T-helper 22 cell (primary cell): ENCODE measurements around the gene ZEB1.

ENCODE experiments used
- DNase-seq: peaks from one replicate; pipeline ENCODE4 v3.0.0-alpha.2; 2020; ENCODE audit warnings: low read depth

The ZEB1 gene

DNA sequence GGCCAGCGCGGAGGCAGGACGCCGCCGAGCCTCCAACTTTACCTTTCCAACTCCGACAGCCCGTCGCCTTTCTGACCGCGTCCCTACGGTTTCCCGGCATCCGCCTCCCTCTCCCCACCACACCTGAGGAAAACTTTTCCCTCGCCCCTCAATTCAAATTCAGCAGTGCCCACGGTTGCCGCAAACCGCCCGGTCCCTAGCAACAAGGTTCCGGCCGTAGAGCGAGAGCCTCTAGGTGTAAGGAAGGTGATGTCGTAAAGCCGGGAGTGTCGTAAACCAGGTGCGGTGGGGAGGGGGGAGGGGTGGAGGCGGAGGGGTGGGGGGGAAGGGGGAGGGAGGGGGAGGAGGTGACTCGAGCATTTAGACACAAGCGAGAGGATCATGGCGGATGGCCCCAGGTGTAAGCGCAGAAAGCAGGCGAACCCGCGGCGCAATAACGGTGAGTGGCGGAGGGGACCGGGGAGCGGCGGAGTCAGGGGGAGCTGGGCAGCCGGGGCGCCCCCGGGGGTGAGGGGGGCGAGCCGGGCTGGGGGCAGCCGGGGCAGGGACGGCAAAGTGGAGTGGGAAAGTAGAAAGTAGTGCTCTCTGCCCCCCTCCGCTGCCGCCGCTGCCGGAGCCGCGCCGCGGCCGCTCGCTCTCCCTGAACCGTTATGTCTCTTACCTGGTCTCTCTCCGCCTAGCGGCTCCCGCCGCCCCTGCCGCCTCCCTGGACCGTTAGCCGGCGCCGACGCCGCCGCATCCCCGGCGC, at the start of gene ZEB1:
Gene ZEB1, plus strand, starts transcription at position 363 of the 748 bp plus-strand sequence. Its CDS starts 19 bp downstream, at position 382.
- DNase-seq = peak; percentile 91

DNA sequence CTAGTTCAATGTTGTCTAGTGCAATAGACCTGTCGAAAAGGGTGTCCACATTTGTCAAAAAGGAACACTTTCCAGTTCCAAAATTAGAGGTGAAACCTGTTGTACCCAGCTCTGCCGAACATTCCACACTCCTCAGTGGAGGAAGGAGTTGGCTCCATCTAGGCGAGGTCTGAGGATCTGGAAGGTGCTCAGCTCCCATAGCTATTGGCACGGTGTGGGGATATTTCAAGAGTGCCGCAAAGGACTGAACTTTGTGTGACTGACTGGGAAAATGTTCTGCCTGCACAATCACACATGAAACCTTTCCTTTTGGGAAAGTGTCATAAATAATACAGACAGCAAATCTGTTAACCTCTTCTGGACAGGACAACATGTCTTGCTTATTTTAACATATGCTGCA, 48.1 kb upstream of the ZEB1 start:
- no peak for DNase-seq

DNA sequence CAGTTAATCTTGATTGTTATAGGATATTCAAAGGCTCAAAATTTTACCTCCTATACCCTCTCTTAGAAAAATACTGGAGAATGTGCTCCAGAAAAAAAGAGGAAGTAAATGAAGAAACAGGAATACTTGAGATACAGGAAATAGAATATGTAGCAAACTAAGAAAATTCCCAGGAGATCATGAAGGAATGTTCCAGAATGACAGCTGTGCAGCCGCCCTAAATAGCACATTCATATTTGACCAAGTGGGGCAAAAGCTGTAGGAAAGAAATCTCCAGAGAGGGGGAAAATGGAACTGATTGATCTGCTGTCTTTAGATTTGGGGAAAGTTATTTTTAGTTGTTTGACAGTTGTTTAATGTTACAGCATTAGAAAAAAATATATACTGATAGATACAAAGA, 46.2 kb upstream of the ZEB1 start:
- DNase-seq = no peak

DNA sequence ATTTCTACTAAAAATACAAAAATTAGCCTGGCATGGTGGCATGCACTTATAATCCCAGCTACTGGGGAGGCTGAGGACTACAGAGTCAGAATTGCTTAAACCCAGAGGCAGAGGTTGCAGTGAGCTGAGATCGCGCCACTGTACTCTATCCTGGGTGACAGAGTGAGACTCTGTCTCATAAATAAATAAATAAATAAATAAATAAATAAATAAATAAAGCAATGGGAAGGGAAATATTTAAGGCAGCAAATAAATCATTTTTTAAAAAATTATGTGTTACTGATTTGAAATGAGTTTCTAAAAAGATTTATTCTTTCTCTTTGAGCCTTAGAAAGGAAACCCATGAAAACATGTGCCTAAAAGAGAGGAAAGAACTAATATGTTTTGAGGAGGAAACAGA, 45.2 kb upstream of the ZEB1 start:
- DNase-seq = no peak

DNA sequence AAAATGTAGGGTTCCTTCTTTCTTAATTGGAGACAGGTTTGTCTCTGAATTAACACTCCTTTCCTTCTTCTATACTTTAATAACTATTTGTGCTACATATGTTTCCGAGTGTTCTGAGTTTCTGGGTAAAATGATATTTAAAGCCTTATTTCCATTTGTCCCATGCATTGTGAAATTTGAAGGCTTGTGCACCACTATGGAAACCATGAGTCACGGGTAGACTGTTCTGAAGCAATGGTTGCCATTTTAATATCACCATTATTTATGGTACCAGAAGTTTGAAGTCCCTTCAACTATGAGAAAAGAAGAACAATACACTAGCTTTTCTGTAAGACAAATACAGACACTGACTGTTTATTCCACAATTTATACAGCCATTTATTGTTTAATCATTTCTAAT, 44.7 kb upstream of the ZEB1 start:
- no peak for DNase-seq

DNA sequence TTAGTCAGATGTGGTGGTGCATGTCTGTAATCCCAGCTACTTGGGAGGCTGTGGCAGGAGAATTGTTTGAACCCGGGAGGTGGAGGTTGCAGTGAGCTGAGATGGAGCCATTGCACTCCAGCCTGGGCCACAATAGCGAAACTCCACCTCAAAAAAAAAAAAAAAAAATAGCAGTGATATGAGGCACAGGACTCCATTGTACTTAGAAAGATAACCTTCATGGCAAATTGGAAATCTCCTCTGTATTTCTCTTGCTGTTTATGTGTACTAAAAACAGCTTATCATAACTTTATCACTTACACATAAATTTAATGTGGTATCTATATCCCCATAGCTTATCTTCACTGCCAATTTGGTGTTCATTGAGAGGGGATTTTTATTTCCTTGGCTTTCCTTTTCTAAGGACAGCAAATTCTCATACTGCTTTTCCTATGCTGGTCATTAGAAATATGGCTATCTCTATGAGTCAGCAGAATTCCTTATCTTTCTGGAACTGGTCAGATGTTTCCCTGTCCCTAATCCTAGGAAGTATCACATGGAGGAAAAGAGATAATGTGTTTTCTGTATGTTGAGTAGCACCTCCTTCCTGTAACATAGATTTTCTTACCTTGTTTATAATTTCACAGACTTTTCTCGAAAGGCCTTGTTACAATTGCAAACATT, 40.6 kb upstream of the ZEB1 start:
- DNase-seq = no peak

DNA sequence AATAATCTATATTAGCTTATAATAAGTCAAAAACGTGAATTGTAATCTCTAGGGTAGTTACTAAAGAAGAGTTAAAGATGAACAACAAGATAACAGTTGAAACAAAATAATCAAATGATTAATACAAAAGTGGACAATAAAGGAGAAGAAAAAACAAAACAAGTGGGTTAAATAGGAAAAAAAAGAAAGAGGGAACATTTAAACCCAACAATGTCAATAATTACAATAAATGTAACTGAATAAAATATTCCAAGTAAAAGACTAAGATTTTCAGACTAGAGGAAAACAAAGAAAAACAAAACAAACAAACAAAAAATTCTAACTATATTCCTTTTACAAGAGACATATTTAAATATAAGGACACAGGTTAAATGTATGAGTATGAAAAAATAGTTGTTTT, 38.0 kb upstream of the ZEB1 start:
- no peak for DNase-seq

DNA sequence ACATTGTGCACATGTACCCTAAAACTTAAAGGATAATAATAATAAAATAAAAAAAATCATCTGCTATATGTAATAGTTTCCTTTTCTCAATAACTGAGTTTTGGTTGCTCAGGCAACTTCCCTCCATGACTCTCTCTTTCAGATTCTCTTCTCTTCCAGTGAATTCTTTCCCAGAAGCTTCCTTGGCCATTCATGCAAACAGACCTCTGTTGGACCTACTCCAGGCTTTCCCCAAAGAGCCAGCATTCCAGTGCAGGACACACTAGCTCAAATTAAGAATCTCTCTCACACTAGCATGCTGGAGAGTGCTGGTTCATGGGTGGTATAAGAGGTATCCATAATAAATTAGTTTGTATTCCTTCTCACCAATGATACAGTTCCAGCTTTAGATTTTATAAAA, 31.0 kb upstream of the ZEB1 start:
- DNase-seq = no peak

DNA sequence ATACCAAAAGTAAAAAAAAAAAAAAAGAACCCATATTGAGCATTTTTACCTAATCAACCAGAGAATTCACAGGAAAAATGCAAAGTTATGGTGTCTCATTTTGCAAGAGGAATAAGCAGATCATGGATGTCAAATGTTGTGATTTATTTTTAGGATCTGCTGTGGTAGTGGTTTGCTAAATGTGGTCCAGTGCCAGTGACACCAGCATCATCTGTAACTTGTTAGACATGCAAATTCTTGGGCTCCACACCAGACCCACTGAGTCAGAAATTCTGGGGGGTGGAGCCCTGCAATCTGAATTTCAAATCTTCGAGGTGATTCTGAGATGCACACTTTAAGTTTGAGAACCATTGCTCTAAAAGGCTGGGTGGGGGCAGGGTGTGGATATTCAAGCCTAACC, 30.1 kb upstream of the ZEB1 start:
- DNase-seq = no peak

DNA sequence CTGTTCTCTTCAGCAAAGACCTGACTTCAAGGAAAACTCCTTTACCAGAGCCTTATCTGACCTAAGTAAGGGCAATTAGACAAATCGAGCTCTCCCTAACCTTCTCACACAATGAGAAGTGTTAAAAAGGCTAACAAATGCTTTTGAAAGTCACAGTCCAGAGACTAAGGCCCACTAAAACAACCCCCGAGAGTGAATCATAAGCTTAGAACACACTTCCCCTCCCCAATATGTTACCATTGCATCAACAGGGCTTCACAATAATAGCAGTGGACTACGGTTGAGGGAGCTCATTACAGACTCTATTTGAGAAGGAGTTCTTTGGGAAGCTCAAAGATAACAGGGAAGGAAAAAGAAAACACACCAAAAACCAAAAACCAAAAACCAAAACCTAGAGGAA, 28.6 kb upstream of the ZEB1 start:
- no peak for DNase-seq

DNA sequence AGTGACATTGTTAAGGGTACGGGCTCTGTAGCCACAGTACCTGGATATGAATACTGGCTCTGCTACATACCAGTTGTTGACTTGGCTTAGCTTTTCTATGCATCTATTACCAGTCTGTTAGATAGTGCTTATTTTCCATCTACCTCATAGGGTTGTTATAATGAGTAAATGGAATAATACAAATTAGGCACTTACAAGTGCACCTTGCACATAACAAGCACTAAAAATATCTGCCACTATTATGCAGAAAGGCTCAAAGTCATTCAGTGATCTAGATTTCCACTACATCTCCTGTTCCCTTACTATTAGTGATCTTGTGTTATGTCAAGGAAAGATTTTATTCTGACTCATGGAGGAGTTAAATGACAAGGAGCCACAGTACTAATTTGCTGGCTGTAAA, 27.9 kb upstream of the ZEB1 start:
- no peak for DNase-seq

DNA sequence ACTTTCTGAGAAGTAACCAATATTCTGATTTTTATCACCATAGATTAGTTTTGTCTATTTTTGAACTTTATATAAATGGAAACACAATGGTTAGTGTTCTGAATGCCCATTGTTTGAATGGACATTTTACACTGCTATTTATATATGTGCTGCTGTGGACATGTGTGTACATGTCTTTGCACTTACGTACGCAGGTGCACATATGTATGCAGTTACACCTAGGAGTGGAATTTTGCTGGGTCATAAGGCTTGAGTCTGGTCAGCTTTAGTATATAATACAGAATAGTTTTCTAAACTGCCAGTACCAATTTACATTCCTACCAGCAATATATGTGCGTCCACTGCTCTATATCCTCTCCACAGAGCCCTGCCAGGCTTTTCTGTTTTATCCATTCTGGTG, 24.5 kb upstream of the ZEB1 start:
- DNase-seq = no peak

DNA sequence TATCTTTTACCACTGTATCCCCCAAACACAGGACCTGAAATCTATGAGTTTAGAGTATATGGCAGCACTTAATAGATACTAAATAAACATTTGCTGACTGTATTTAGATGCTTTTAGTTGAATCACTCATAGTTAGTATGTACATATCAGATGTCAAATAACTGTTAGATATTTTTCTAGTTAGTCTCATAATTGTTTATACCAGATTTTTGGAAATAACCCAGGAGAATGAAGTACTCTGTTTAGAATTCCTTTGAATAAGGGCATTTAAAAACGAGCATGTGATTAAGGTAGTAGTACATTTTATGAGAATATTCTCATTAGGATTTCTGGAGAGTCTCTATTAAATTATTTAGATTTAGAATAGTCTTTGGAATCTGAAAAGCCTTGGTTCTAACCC, 22.3 kb upstream of the ZEB1 start:
- no peak for DNase-seq

DNA sequence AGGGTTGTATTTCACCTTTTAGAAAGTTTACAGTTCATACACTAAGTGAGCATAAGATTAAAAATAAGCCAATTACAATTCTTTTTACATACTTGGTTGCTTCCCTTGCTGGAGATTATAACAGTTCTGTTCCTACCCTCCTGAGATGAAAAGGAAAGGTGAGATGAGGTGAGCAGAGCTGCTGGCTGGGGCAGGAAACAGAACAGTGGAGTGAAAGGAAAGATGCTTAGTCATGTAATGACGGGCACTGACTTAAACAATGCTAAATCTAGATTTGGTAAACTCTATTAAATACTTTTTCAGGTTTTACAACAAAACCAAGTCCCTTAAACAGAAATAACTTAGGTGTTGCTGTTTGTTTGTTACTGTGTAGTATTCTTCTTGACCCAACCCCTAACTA, 19.9 kb upstream of the ZEB1 start:
- no peak for DNase-seq

DNA sequence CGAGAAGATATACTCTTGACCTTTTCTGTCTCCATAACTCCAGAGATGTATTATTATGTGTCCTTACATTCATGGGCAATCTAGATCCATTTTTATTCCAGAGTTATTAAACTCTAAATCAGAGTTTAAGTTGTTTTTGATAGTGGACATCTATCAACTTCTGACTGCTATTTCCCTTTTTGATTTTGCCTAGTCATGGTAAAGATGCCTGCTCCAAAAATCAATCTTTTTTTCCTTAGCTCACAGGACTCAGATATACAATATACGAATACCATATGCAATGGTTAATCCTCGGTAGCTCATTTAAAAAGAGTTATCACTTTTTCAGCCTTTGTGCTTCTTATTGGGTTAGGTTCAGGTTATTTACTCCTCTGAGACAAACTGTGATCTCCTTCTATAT, 15.8 kb upstream of the ZEB1 start:
- no peak for DNase-seq

DNA sequence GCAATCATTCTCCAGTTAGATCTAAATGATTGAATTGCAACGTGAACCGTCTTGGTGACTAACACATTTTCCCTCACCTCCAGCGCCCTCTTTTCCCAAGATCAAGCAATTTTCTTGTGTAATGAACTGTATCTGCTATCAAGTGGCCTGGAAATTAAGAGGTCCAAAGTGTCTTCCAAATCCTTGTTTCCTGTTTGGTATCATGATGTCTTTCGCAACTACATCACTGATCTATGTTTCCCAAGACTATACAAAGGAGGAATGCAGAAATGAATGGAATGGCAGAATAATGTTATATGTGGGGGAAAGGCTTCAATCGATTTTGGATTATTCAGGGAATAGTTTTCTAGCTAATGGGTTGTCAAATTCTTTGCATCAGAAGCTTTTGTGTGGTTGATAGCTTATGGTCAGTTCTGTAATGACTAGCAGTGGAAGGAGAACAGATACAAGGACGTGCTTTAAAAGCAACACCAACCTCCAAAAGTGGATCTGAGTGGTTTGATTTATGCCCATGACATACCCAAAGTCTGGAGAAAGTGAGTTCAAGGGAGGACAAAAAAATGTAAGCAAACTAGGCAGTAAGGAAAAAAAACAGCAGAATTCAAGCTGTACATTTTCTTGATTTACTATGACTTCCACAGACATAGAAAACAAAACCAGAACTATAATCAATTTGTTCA, 14.6 kb upstream of the ZEB1 start:
- no peak for DNase-seq

DNA sequence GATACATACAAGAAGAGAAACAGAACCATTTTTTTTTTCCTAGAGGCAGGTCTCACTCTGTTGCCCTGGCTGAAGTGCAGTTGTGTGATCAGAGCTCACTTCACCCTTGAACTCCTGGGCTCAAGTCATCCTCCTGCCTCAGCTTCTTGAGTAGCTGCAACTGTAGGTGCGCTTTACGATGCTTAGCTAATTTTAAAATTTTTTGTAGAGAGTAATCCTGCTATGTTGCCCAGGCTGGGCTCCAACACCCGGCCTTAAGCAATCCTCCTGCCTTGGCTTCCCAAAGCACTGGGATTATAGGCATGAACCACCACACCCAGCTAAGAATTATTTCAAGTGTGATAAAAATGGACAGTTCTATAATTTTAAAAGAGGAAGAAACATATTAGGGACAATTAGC, 5.6 kb upstream of the ZEB1 start:
- no peak for DNase-seq

DNA sequence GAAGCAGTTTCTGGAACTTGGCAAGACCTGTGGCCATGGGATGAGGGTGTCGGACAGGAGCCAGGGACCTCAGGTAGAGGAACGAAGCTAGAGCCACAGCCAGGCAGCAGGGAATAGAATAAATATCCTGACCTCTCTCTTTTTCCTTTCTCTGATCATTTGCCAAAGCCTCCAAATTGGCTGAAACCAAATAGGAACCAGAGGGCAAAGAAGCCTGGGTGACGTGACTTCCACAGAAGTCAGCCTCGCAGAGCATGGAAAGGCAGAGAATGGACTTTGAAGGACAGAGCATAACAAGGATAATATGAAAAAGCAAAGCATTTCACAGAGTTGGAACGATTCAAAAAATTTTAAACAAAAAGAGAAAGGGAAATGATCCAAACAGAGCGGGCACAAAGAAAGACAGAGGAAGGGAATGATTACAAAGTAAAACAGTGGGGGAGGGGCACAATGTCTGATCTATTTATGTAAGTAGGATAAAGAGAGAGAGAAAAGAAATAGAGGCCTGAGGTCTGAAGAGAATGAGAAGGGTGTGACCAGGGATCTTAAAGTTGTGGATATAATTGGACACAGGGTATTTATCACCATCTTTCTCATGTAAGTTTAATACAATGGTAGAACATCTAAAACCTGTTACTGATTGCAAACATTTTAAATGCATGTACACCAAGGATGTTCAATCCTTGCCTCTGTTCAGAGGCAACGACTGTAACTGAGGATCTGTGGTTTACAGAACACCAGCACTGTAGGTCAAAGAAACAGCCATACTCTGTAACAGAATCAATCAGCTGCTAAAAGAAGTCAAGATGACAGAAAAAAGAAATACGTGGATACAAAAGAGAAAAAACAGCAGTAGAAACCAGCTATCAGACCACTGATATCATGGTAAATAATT, 4.5 kb upstream of the ZEB1 start:
- no peak for DNase-seq

DNA sequence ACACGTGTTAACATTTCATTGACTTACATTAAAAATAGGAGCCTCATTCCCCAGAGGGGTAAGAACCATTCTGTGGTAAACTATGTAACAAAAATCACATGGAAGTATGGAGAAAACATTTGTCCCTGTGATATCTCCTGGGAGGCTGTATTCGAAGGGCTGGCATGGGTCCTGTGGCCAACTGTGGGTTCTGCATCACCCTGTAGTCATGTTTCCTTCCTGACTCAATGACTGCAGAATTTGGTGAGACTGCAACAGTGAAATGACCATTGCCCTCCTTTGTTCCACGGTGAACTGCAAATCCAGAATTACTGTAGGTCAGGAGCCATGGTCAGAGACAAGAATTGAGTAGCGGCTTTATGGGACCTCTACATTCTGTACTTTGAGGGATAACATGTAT, 3.6 kb upstream of the ZEB1 start:
- no peak for DNase-seq

DNA sequence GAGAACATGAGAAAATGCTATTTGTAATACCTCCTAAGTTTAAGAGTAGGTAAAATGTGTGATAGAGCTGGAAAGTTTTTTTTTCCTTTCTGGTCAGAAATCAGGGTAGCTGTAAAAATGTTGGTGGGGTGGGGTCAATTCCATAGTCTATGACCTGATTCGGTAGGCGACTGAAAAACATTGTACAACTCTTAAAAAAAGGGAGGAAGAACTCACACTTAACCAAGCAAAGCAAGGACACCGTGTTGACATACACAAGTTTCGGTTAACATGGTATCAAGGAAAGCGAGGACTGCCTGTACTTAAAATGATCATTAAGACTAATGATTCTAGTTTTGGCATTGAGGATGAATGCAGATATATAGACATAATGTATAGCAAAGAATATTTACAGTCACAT, 1.8 kb upstream of the ZEB1 start:
- no peak for DNase-seq

DNA sequence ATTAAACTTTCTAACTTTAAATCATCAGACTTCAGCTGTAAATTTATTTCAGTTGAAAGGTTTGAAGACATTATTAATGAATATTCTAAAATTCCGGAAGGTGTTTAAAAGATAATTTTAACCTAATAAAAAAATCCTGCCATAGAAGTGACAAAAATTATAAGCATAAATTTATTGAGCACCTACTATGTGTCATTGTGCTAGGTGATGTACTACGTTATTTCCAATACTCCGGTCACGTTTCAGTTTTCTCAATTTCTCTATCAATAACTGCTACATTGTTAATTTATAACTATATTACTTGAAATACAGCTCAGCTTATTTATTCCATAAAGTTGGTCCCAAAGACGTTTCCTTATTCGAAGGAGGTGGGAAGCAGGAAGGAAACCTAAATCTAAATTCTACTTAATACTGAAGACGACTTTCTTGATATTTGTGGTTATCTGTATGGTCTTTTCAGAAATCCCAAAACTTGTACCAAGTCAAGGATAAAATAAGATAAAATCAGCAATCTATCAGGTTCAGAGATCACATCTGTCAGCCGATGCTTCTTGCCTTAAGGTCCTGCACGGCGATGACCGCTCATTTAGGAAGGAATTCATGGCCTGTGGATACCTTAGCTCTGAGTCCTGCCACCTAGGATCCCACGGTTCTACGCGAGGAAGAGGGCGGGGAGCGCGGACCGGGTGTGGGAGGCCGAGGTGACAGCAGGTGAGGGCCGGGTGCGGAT, 1.2 kb upstream of the ZEB1 start:
- DNase-seq = peak; percentile 73

DNA sequence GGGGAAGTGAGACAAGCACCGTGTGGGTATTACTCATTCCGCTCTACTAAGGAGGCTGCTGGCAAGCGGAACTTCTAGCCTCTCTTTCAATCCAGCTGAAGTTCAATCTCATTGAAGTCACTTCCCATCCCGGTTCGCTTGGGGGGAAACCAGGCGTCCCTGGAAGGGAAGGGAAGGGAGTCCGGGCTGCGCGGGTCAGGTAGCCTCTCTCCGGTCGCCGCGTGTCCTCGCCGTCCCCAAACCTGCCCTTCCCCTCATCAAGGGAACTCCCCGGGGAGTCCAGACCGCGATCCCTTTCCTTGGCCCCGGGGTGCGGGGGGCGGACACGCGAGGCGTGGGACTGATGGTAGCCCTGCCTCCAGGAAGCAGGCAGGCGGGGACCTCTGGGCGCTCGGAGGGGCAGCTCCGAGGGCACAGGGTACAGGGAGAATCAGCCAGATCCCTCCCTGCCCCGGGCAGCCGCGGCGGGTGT, 598 bp upstream of the ZEB1 start:
- peak; percentile 64 for DNase-seq
